GM13977 (cell line): ENCODE measurements around the gene TPPP2.

Experiments used
- DNase-seq: peaks from one replicate; pipeline ENCODE4 v3.0.0; 2012; ENCODE audit warnings: low spot score
- CTCF ChIP-seq: IDR thresholded peaks from 2 replicates; pipeline ENCODE4 v1.5.1; 2012; ENCODE audit warnings: mild to moderate bottlenecking, control low read depth; ENCODE audit not compliant: insufficient read depth; ENCODE audit errors: extremely low read depth, missing control alignments
- in situ Hi-C: fragments of 300-500 bp; cut with MboI; formaldehyde crosslinking; loops from one replicate; pipeline ENCODE4 v1.12.0; 2022; ENCODE audit warnings: low sequenced_read_pairs, low pct_unique_long_range_greater_than_20kb, mixed read lengths, inconsistent platforms; ENCODE audit not compliant: unreplicated experiment

The TPPP2 gene

GRCh38 chr14:21053184-21054122, 23.4 kb downstream of the TPPP2 start:
- in situ Hi-C loops: no loop called here
- no peak for DNase-seq
- TF ChIP-seq CTCF: no peak

- in situ Hi-C loops: no loop called here
- TF ChIP-seq CTCF: no peak
- DNase-seq: no peak
These were observed 24.2 kb downstream of the TPPP2 start for GRCh38 chr14:21054123-21054767.

GRCh38 chr14:21054768-21055145, 24.7 kb downstream of the TPPP2 start:
- in situ Hi-C loops: no loop called here
- DNase-seq: no peak
- TF ChIP-seq CTCF: no peak

GRCh38 chr14:21055432-21056117, 25.6 kb downstream of the TPPP2 start:
- no peak for DNase-seq
- in situ Hi-C loops: no loop called here
- no peak for TF ChIP-seq CTCF

GRCh38 chr14:21056520-21057163, 26.6 kb downstream of the TPPP2 start:
- no peak for TF ChIP-seq CTCF
- in situ Hi-C loops: no loop called here
- no peak for DNase-seq
